Epithelial cell of esophagus (primary cell): ENCODE results near the gene C11orf86.

Experiments
- DNase-seq: peaks from one replicate; pipeline ENCODE4 v3.0.0; 2010; ENCODE audit warnings: low read depth
- H3K4me3 ChIP-seq: 2 replicates; pipeline ENCODE4 v1.5.1; 2011; ENCODE audit warnings: mild to moderate bottlenecking, low read length, control low read depth
- TF ChIP-seq, protein P1 (sequence below): IDR thresholded peaks from 2 replicates; pipeline ENCODE4 v1.5.1; 2011; ENCODE audit warnings: low read depth, mild to moderate bottlenecking, low read length, control low read depth, inconsistent platforms; ENCODE audit not compliant: insufficient read depth; ENCODE audit errors: missing control alignments

The C11orf86 gene

DNA sequence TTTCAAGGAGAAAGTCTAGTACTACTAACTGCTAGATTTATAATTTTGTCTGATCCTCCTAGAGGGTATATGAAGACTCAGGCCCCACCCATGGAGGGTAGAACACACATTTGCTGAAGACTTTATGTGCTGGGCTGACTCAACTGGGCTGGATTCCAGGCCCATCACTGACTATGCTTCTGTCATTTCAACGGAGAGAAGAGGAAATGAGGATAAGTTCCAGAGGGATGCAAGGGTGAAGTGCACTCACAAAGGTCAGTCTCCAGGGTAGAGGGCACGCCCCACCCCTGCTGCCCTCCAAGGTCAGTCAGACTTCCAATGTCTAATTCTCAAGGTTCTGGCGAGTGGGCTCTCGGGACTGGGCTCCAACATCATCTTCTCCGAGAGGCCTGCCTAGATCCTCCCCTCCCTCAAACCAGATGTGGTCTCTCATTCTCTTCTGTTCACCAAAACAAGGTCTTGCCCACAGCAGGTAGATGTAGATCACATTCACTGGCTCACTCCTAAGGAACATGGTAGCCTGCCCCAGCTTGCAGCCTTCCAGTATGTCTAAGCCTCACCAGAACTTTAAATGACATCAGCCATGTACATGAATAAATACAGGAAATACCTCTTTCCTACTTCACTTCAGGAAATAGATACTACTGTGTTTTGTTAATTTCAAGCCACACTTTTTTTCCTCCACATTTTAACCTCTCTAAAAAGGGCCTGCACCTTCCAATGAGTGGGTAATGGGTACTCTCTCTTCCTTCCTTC is 7.3 kb upstream of the C11orf86 start:
- H3K4me3 ChIP-seq = no peak overlapping the region
- TF ChIP-seq, protein P1, sequence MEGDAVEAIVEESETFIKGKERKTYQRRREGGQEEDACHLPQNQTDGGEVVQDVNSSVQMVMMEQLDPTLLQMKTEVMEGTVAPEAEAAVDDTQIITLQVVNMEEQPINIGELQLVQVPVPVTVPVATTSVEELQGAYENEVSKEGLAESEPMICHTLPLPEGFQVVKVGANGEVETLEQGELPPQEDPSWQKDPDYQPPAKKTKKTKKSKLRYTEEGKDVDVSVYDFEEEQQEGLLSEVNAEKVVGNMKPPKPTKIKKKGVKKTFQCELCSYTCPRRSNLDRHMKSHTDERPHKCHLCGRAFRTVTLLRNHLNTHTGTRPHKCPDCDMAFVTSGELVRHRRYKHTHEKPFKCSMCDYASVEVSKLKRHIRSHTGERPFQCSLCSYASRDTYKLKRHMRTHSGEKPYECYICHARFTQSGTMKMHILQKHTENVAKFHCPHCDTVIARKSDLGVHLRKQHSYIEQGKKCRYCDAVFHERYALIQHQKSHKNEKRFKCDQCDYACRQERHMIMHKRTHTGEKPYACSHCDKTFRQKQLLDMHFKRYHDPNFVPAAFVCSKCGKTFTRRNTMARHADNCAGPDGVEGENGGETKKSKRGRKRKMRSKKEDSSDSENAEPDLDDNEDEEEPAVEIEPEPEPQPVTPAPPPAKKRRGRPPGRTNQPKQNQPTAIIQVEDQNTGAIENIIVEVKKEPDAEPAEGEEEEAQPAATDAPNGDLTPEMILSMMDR = no peak
- DNase-seq = peak; percentile 95

DNA sequence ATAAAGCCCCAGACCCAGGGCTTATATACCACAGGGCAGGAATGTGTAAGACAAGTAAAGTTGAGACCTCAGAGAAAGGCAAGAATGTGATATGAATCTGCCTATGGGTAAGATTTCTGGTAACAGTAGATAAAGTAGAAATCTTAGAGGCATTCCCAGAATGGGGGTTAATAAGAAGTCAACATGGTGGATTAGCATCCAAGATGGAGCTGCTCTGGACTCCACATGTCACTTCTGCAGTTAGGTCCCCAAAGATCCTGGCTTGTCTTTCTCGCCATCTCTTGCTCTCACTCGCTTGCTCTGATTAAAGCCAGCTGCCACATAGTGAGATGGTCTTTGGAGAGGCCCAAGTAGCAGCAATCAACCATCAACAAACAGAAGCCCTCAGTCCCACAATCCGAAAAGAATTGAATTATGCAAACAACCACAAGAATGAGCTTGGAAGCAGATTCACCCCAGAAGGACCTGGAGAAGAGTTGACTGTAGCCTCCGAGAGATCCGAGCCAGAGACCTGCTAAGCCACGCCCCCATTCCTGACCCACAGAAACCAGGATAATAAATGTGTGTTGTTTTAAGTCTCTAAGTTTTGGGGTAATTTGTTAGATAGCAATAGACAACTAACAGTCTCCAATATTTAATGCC is 5.4 kb upstream of the C11orf86 start:
- no peak for DNase-seq
- TF ChIP-seq, protein P1 = no peak
- H3K4me3 ChIP-seq = no peak overlapping the region

DNA sequence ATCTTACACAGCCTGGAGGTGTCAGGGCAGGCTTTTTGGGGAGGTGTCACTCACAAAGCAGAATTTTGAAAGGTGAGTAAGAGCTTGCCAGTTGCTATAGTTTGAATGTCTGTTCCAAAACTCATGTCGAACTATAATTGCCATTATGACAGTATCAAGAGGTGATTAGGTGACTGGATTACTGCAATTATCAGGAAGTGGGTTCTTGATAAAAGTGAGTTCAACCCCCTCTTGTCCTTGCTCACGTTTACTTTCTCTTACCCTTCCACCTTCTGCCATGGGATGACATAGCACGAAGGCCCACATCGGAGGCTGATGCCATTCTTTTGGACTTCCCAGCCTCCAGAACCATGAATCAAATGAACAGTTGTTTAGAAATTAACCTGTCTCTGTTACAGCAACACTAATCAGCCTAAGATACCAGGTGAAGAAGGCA is 4.7 kb upstream of the C11orf86 start:
- H3K4me3 ChIP-seq = no peak overlapping the region
- TF ChIP-seq, protein P1 = no peak
- peak; percentile 72 for DNase-seq

DNA sequence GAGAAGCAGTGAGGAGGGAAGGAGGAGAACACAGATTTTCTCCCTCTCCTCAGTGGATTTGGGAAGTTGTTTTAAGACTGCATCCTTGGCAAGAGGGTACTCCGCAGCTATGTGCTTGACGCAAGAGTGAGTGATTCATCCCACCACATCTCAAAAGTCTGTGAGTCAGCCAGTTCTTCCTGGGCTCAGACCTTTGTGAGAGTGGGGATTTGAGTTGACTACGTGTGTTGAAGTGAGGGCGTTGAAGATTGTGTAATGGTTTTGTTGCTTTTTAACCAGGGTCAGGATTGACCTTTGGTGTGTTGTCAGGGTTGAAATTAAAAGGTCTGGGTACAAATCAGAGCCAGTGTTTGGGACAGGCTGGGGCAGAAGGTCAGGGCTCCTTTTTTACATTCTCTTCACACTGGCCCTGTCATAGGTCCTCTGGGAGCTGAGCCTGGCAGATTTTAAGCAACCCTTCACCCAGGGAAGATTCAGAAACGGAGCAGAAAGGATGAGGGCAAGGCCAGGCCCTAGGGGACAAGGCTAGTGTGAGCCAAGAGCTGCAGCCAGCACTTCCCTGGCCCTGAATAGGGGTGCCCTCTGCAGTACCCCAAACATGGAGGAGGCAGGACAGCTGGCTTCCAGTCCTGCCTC is 4.2 kb upstream of the C11orf86 start:
- TF ChIP-seq, protein P1 = no peak
- no peak overlapping the region for H3K4me3 ChIP-seq
- DNase-seq = peak; percentile 99

DNA sequence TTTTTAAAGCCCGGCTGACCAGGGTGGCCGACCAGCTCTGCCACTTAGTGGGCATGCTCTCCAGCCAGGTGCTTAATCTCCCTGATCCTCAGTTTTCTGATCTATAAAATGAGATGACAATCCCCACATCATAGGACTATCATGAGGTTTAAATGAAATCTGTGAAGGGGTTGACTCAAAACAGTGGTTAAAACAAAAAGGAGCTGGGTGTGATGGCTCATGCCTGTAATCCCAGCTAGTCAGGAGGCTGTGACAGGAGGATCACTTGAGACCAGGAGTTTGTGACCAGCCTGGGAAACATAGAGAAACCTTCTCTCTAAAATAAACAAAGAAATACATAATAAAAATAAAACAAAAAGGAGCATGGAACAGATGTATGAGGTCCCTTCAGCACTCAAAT is 3.6 kb upstream of the C11orf86 start:
- H3K4me3 ChIP-seq = no peak overlapping the region
- TF ChIP-seq, protein P1 = no peak
- no peak for DNase-seq

DNA sequence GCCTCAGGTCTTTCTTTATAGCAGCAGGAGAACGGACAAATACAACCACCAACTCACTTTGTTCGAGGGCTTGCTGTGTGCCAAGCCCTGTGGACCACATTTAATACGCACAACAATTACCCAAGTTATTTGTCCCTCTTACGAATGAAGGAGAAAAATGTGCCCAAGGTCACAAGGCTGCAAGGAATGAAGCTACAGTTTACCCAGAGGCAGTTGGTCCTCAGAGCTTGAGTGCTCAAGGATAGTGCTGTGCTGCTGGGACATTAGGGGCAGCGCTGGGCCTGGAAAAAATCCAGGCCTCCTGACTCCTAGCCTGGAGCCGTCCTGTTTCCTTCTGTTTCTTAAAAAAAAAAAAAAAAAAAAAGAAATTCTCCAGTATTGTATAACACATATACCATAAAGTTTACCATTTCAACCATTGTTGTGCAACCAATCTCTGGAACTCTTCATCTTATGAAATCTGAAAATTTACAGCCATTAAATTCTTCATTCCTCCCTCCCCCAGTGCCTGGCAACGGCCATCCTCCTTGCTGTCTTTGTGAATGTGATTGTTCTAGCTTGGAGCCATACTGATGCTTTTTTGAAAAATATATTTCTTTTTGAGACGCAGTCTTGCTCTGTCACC is 1.0 kb upstream of the C11orf86 start:
- DNase-seq = no peak
- TF ChIP-seq, protein P1 = no peak
- H3K4me3 ChIP-seq = no peak overlapping the region
